CD4-positive, alpha-beta T cell treated with Interleukin-6 for 4 hours (primary cell): Measurements from ENCODE around the gene ST3GAL3.

Source experiments
- DNase-seq: peaks from one replicate; pipeline ENCODE4 v3.0.0-alpha.2; 2020; ENCODE audit warnings: mixed read lengths

Gene ST3GAL3

GRCh38 chr1:43789604-43790550 lies 82.5 kb downstream of the ST3GAL3 start:
- DNase-seq = peak; percentile 24

GRCh38 chr1:43791243-43791642 lies 83.9 kb downstream of the ST3GAL3 start:
- no peak for DNase-seq

DNA sequence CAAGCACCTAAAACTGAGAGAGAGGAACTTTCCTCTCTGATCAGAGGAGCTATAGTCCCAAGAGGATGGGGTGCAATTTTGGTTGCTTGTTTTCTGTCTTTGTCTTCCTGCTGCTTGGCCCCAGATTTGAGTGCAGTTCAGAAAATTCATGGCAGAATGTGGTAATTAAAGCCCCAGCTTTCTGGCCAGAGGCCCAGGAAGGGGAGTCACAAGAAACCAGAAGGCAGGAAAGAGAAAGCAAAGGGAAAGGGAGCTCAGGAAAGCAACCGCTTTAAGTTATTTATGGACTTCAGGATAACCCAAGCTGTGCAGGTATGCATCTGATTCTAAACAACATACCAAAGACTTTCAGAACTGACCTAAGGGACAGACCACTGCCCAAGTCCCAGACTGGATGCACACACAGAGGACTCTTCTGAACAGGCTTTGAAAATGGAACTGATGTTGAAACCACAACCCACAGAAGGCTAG lies 88.8 kb downstream of the ST3GAL3 start:
- no peak for DNase-seq

- DNase-seq = no peak
Observed at GRCh38 chr1:43797891-43798290, 90.6 kb downstream of the ST3GAL3 start.

- no peak for DNase-seq
Observed at GRCh38 chr1:43799656-43800635, 92.6 kb downstream of the ST3GAL3 start.

DNA sequence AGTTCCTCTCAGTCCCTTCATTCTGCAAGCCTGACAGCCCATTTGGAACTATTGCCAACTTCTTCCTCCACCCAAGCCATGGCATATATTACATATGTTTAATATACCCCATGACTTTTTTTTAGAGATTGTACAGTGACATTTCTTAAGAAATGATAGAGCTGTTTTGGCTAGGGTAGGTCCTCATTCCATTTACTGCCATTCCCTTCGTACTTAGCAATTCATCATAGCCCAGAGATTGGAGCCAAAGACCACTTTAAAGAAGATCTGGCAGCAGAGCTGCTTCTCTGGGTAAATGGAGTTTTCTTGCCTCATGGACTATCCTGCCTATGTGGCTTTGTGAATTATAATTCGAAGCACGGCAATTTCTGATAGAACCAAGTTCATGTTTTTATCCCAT lies 93.4 kb downstream of the ST3GAL3 start:
- no peak for DNase-seq

DNA sequence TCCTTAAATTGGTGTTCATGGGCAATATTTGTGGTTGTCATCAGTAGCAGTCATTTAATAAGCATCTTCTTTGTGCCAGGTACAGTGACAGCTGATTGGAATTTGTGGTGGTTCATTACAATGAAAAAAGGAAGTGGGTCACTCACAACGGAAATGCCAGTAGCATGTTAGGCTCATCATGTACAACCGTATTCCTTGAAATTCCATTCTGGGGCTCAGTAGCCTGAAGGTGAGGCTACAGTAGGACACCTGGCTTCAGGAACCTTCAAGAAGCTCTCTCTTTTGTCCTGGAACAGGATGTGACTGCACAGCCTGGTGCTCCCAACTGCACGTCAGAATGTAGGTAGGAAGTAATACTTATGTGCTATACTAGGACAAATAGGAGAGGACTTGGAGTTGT lies 93.9 kb downstream of the ST3GAL3 start:
- DNase-seq = no peak

DNA sequence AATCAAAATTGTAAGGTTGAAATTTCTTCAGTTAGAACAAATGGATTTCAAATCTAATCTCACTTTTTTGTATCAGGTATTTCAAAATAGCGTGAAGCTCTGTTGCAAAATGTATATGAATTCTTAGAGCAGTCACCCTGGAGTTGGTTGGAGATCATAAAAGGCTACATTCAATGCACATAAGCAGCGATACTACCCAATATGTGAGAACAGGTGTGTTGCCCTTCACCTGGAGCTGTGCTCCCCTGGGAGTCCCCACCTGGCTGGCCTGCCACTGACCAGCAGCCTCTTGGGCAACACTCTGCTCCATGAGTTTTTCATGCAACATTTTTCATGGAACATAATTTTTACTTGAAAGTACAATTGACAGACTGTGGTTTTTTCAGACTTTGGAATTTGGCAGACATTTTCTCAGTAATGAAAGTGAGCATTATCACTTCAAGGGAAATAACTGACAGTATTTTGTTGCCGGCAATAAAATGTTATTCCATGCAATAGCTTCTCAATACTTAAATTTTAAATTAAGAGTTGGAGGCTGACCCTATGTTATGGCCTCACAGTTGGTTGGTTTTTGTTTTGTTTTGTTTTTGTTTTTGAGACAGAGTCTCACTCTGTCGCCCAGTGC lies 95.1 kb downstream of the ST3GAL3 start:
- DNase-seq = no peak

- no peak for DNase-seq
Observed at GRCh38 chr1:43803105-43803504, 95.8 kb downstream of the ST3GAL3 start.

DNA sequence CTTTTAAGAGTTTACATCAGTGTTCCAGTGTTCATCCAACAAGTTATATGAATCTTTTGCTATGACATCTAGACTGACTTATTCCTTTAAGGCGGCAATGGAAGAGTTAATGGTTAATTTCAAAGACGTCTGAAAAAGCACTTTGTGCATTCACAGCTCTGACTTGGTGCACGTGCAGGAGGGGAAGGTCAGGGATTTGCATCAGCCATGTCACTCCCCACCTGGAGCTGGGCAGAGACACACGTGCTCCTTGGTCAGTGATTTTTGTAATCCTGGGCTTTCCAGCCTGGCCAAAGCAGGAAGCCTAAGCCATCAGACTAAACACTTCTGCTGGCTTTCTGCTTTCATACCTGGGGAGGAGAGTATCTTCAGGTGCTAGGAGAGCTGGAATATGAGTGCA lies 96.3 kb downstream of the ST3GAL3 start:
- no peak for DNase-seq

GRCh38 chr1:43804569-43804968 lies 97.2 kb downstream of the ST3GAL3 start:
- DNase-seq = no peak

- DNase-seq = no peak
Observed at GRCh38 chr1:43805340-43805739, 98.0 kb downstream of the ST3GAL3 start.

- no peak for DNase-seq
Observed at GRCh38 chr1:43806183-43806582, 98.8 kb downstream of the ST3GAL3 start.

DNA sequence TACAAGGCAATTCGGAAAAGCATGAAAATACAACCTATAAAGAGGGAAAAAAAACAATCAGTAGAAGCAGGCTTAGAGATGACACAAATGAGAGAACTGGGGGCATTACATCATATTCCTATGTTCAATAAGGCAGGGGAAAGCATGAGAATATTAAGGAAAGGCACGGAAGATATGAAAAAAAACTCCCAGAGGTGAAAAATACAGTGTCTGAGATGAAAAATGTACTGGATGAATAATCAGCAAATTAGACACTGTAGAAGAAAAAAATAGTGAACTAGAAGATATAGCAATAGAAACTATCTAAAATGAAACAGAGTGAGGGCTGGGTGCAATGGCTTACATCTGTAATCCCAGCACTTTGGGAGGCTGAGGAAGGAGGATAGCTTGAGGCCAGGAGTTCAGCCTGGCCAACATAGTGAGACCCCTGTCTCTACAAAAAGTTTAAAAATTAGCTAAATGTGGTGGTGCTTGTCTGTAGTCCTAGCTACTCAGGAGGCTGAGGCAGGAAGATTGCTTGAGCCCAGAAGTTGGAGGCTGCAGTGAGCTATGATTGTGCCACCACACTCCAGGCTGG lies 101.8 kb downstream of the ST3GAL3 start:
- no peak for DNase-seq

- no peak for DNase-seq
Observed at GRCh38 chr1:43812579-43812978, 105.2 kb downstream of the ST3GAL3 start.

DNA sequence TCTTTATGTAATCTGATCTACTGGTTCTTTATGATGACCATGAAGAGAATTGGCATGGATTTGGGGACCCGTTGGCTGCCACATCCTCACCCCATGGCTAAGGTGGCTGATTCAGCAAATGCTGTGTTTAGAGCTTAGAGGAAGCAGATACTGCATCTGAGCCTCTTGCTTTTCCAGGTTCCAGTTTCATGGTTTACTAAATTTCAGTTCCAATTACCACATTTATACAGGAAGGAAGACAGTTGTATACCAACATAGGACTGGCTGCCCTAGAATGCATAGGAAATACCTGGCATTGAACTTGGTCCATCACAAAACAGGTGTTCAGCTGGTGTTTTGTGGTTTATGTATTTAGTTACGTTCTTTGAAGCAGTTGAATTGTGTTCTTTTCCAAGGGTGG lies 107.1 kb downstream of the ST3GAL3 start:
- no peak for DNase-seq

- DNase-seq = no peak
Observed at GRCh38 chr1:43817304-43817939, 110.1 kb downstream of the ST3GAL3 start.

DNA sequence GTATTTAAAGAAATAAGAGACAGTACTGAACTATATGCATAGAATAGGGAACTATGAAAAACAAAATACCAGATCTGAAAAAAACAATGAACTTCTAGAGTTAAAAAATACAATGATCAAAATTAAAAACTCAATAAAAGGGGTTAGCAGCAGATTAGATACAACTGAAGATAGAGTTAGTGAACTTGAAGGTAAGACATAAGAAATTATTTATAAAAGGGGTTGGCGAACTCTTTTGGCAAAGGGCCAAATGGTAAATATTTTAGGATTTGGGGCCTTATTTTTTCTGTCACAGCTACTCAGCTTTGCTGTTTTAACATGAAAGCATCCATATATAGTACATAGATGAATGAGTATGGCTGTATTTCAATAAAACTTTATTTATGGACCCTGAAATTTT lies 111.4 kb downstream of the ST3GAL3 start:
- no peak for DNase-seq

- no peak for DNase-seq
Observed at GRCh38 chr1:43819357-43819756, 112.0 kb downstream of the ST3GAL3 start.

- no peak for DNase-seq
Observed at GRCh38 chr1:43821471-43821870, 114.1 kb downstream of the ST3GAL3 start.

- no peak for DNase-seq
Observed at GRCh38 chr1:43822040-43822690, 114.8 kb downstream of the ST3GAL3 start.

GRCh38 chr1:43824795-43825194 lies 117.5 kb downstream of the ST3GAL3 start:
- DNase-seq = no peak
